A673 (cell line): ENCODE results near the gene VAC14. TPM values are rescaled to one million over a fixed set of nuclear protein-coding genes. Genes with fewer than 3 reads are reported as not detected.

ENCODE experiments used
- BruUV-seq: library from RNA; stranded (reverse); fragments of 400-500 nt; replicated peaks from 2 replicates; lab custom pipeline; 2021; lab: Mats Ljungman, UMichigan
- CTCF ChIA-PET: fragments of 300-600 bp; sonication (Branson Sonifier 250); formaldehyde crosslinking; loops from one replicate; lab custom pipeline; 2022; ENCODE audit warnings: antibody characterized with exemption; lab: Charles Lee
- POLR2A ChIA-PET: fragments of 300-600 bp; sonication (Branson Sonifier 250); formaldehyde crosslinking; loops from one replicate; lab custom pipeline; 2022; ENCODE audit warnings: antibody characterized with exemption; ENCODE audit not compliant: low non-redundant PET; lab: Charles Lee
- DNase-seq: peaks from one replicate; pipeline ENCODE4 v3.0.0-alpha.2; 2015; ENCODE audit warnings: low spot score
- H3K27ac ChIP-seq: fragments of 200-600 bp; sonication (generic); 2 replicates; pipeline ENCODE4 v1.5.1; 2016; ENCODE audit warnings: mixed run types, low read depth, mild to moderate bottlenecking, mixed read lengths, antibody characterized with exemption, low read length; ENCODE audit not compliant: poor library complexity, severe bottlenecking
- H3K27me3 ChIP-seq: fragments of 200-600 bp; sonication (generic); replicated peaks from 2 replicates; pipeline ENCODE4 v1.6.1; 2017; ENCODE audit warnings: mixed run types, low read depth, mild to moderate bottlenecking, mixed read lengths, antibody characterized with exemption, low read length; ENCODE audit not compliant: insufficient read depth, poor library complexity
- H3K36me3 ChIP-seq: fragments of 200-600 bp; sonication (generic); 2 replicates; pipeline ENCODE4 v1.6.1; 2016; ENCODE audit warnings: mixed run types, mild to moderate bottlenecking, mixed read lengths, antibody characterized with exemption, low read length; ENCODE audit not compliant: insufficient read depth, poor library complexity, severe bottlenecking
- H3K4me1 ChIP-seq: fragments of 200-600 bp; sonication (generic); 2 replicates; pipeline ENCODE4 v1.6.1; 2017; ENCODE audit warnings: mixed run types, mild to moderate bottlenecking, mixed read lengths, antibody characterized with exemption, low read length; ENCODE audit not compliant: insufficient read depth, poor library complexity, severe bottlenecking
- H3K4me3 ChIP-seq: fragments of 200-600 bp; sonication (generic); 2 replicates; pipeline ENCODE4 v1.5.1; 2016; ENCODE audit warnings: low read depth, mixed run types, mild to moderate bottlenecking, mixed read lengths, low read length; ENCODE audit not compliant: poor library complexity, severe bottlenecking
- H3K9me3 ChIP-seq: fragments of 200-600 bp; sonication (generic); 2 replicates; pipeline ENCODE4 v1.6.1; 2016; ENCODE audit warnings: mixed run types, low read depth, mild to moderate bottlenecking, mixed read lengths, antibody characterized with exemption, low read length; ENCODE audit not compliant: poor library complexity, severe bottlenecking
- CTCF ChIP-seq: fragments of 300-800, 200-600 bp; sonication (generic); conservative IDR thresholded peaks from 2 replicates; pipeline ENCODE4 v1.5.1; 2017; ENCODE audit warnings: low read depth, mild to moderate bottlenecking, antibody characterized with exemption, low read length, moderate library complexity, mixed read lengths
- EZH2 ChIP-seq: fragments of 200-600 bp; sonication (generic); IDR thresholded peaks from 2 replicates; pipeline ENCODE4 v1.6.1; 2017; ENCODE audit warnings: borderline replicate concordance, low read depth, mild to moderate bottlenecking, mixed read lengths, antibody characterized with exemption, low read length; ENCODE audit not compliant: poor library complexity, severe bottlenecking
- intact Hi-C: fragments of 100-400 bp; cut with micrococcal nuclease; formaldehyde crosslinking; loops from one replicate; pipeline ENCODE4 v1.10.0; 2022; ENCODE audit not compliant: unreplicated experiment
- total RNA-seq: library from RNA; stranded (reverse); gene quantifications from 2 replicates; pipeline ENCODE4 v1.2.3, GENCODE V29; 2021

Gene VAC14
- total RNA-seq, 1 experiment from 2014 or later: 46.6 TPM

GRCh38 chr16:70659953-70660671 lies 140.8 kb downstream of the VAC14 start:
- H3K4me3 ChIP-seq: no peak overlapping the region
- TF ChIP-seq EZH2 (no peak), CTCF (no peak)
- DNase-seq: no peak
- intact Hi-C loops: loop anchor here (10.0 kb wide), 1 partner anchor 135 kb away; the partner anchor contains the start of genes COG4 and SF3B3
- no peaks in the 10 kb centered on the region for H3K27me3 ChIP-seq
- BruUV-seq: no TSS peak
- ChIA-PET CTCF (no interaction called here), POLR2A (no interaction called here)
- H3K9me3 ChIP-seq: no peaks in the 10 kb centered on the region
- peaks cover 21% of the 10 kb centered on the region for H3K36me3 ChIP-seq
- H3K27ac ChIP-seq: no peak overlapping the region
- H3K4me1 ChIP-seq: no peaks in the 10 kb centered on the region

DNA sequence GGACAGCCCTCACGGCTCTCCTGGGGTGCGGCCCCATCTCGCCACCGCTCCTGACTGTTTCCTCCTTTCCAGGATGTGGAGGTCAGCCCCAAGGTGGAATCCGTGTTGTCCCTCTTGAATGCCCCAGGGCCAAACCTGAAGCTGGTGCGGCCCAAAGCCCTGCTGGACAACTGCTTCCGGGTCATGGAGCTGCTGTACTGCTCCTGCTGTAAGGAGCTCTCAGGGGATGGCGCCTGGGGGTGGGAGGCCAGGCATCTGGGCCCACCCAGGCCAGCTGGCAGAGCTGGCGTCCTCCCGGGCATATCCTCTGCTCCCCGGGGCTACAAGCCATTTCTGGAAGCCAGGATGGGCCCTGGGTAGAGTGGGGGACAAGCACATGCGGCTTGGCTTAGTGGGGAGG lies 141.4 kb downstream of the VAC14 start:
- Histone ChIP-seq H3K36me3 (peaks cover 16% of the 10 kb centered on the region), H3K4me1 (no peaks in the 10 kb centered on the region), H3K27ac (no peak overlapping the region), H3K27me3 (no peaks in the 10 kb centered on the region), H3K9me3 (no peaks in the 10 kb centered on the region), H3K4me3 (no peak overlapping the region)
- intact Hi-C loops: loop anchor here (10.0 kb wide), 1 partner anchor 135 kb away; the partner anchor contains the start of genes COG4 and SF3B3
- BruUV-seq: no TSS peak
- ChIA-PET POLR2A (no interaction called here), CTCF (no interaction called here)
- no peak for TF ChIP-seq CTCF
- TF ChIP-seq EZH2: no peak
- no peak for DNase-seq

DNA sequence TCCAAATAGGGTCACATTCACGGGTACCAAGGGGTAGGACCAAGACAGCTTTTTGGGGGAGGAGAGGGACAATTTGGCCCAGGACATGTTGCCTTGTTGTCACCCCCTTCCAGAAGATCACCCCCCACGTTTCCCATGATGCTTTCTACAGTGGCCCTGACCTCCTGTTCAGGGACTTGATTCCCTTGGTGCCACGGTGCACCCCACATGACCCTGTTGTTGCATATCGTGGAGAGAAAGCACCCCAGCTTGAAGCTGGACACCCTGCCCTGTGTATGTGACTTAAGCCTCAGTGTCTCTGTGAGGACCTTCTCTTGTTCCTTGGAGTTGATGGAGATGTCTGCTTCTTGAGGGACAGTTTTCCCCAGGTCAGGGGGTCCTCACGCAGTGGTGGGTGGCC lies 142.0 kb downstream of the VAC14 start:
- no peaks in the 10 kb centered on the region for H3K27me3 ChIP-seq
- ChIA-PET CTCF (no interaction called here), POLR2A (no interaction called here)
- H3K9me3 ChIP-seq: no peaks in the 10 kb centered on the region
- peaks cover 9% of the 10 kb centered on the region for H3K36me3 ChIP-seq
- no peak for DNase-seq
- no peaks in the 10 kb centered on the region for H3K4me1 ChIP-seq
- intact Hi-C loops: loop anchor here (10.0 kb wide), 1 partner anchor 134 kb away; the partner anchor contains the start of genes COG4 and SF3B3
- no peak overlapping the region for H3K4me3 ChIP-seq
- H3K27ac ChIP-seq: no peak overlapping the region
- no peak for TF ChIP-seq CTCF
- TF ChIP-seq EZH2: no peak
- BruUV-seq: no TSS peak
